Tibial artery (tissue), 4 donors: ENCODE measurements around the gene RASD1.

Source experiments
- DNase-seq, 2 donors: peaks; one replicate each; pipeline ENCODE4 v3.0.0-alpha.2; 2019
- H3K27ac ChIP-seq, 2 donors: fragments of 200-600 bp; sonication (generic) in 1 of 2; 1 replicate in 1 of 2; 2 replicates in 1 of 2; pipeline ENCODE4 v1.5.1; 2018 to 2019; ENCODE audit warnings: mild to moderate bottlenecking in 1 of 2
- H3K27me3 ChIP-seq, 2 donors: fragments of 200-600 bp; sonication (generic) in 1 of 2; one replicate each; pipeline versions ENCODE4 v1.5.1 to v1.6.0; 2016 to 2019
- H3K36me3 ChIP-seq, 3 donors: fragments of 200-600 bp; sonication (generic) in 2 of 3; one replicate each; pipeline ENCODE4 v1.5.1; 2016 to 2019; ENCODE audit warnings: mild to moderate bottlenecking in 2 of 3
- H3K4me1 ChIP-seq, 4 donors: fragments of 200-600 bp; sonication (generic) in 2 of 4; 1 replicate in 3 of 4; 2 replicates in 1 of 4; pipeline ENCODE4 v1.5.1; 2016 to 2019
- H3K4me3 ChIP-seq, 2 donors: fragments of 200-600 bp; sonication (generic) in 1 of 2; 1 replicate in 1 of 2; 2 replicates in 1 of 2; pipeline ENCODE4 v1.5.1; 2018 to 2019; ENCODE audit warnings: mild to moderate bottlenecking in 2 of 2
- H3K9me3 ChIP-seq, 3 donors: fragments of 200-600 bp; sonication (generic) in 1 of 3; one replicate each; pipeline ENCODE4 v1.5.1; 2016 to 2019
- CTCF ChIP-seq, 2 experiments: fragments of 200-600 bp in 1 of 2; fragments of 450-650 bp in 1 of 2; IDR thresholded peaks; one replicate each; pipeline ENCODE4 v1.5.1; 2017 to 2019; ENCODE audit warnings: antibody characterized with exemption in 2 of 2, mild to moderate bottlenecking in 1 of 2, moderate library complexity in 1 of 2
- intact Hi-C: fragments of 100-400 bp; cut with DNase I; formaldehyde crosslinking; loops from one replicate; pipeline ENCODE4 v1.15.0; 2023; ENCODE audit warnings: low total_unique reads

The RASD1 gene

GRCh38 chr17:17510456-17511292 is 14.5 kb upstream of the RASD1 start:
- H3K36me3 ChIP-seq: peaks cover 0 to 4% (median 0%) of the 10 kb centered on the region in 3 donors
- H3K4me1 ChIP-seq: peaks cover 0 to 14% (median 0%) of the 10 kb centered on the region in 4 donors
- H3K27me3 ChIP-seq: no peaks in the 10 kb centered on the region
- intact Hi-C loops: no loop called here
- H3K27ac ChIP-seq: no peak overlapping the region
- DNase-seq: no peak
- H3K4me3 ChIP-seq: no peak overlapping the region
- no peaks in the 10 kb centered on the region for H3K9me3 ChIP-seq
- no peak for TF ChIP-seq CTCF (IDR thresholded peaks at IDR 0.05)

- H3K27ac ChIP-seq: no peak overlapping the region
- H3K36me3 ChIP-seq: peaks cover 0 to 4% (median 0%) of the 10 kb centered on the region in 3 donors
- intact Hi-C loops: no loop called here
- DNase-seq: no peak
- H3K9me3 ChIP-seq: no peaks in the 10 kb centered on the region
- no peak for TF ChIP-seq CTCF (IDR thresholded peaks at IDR 0.05)
- peaks cover 0 to 14% (median 0%) of the 10 kb centered on the region in 4 donors for H3K4me1 ChIP-seq
- H3K4me3 ChIP-seq: no peak overlapping the region
- H3K27me3 ChIP-seq: no peaks in the 10 kb centered on the region
These were observed 13.6 kb upstream of the RASD1 start for GRCh38 chr17:17509601-17510425.

GRCh38 chr17:17508646-17509591 is 12.7 kb upstream of the RASD1 start:
- no peak for DNase-seq
- Histone ChIP-seq H3K27me3 (no peaks in the 10 kb centered on the region), H3K4me3 (no peak overlapping the region), H3K36me3 (peaks cover 0 to 4% (median 0%) of the 10 kb centered on the region in 3 donors), H3K4me1 (peaks cover 0 to 14% (median 0%) of the 10 kb centered on the region in 4 donors), H3K27ac (no peak overlapping the region), H3K9me3 (no peaks in the 10 kb centered on the region)
- no peak for TF ChIP-seq CTCF (IDR thresholded peaks at IDR 0.05)
- intact Hi-C loops: no loop called here

GRCh38 chr17:17508019-17508535 is 11.9 kb upstream of the RASD1 start:
- H3K36me3 ChIP-seq: peaks cover 0 to 4% (median 0%) of the 10 kb centered on the region in 3 donors
- H3K4me1 ChIP-seq: peaks cover 0 to 14% (median 0%) of the 10 kb centered on the region in 4 donors
- H3K27ac ChIP-seq: no peak overlapping the region
- DNase-seq: no peak
- TF ChIP-seq CTCF (IDR thresholded peaks at IDR 0.05): no peak
- H3K4me3 ChIP-seq: no peak overlapping the region
- no peaks in the 10 kb centered on the region for H3K27me3 ChIP-seq
- intact Hi-C loops: no loop called here
- H3K9me3 ChIP-seq: no peaks in the 10 kb centered on the region
